Ascending aorta (tissue), 2 donors: ENCODE measurements around the gene HOXB13. TPM values are rescaled to one million over a fixed set of nuclear protein-coding genes. Genes with fewer than 3 reads are reported as not detected.

Source experiments
- DNase-seq, 2 donors: peaks; one replicate each; pipeline ENCODE4 v3.0.0-alpha.2; 2019; ENCODE audit warnings: low spot score in 2 of 2
- H3K27ac ChIP-seq, 2 donors: fragments of 200-600 bp; sonication (generic); one replicate each; pipeline ENCODE4 v1.5.1; 2016 to 2017; ENCODE audit warnings: mild to moderate bottlenecking in 1 of 2
- H3K27me3 ChIP-seq: fragments of 200-600 bp; sonication (generic); one replicate; pipeline ENCODE4 v1.5.1; 2017
- H3K36me3 ChIP-seq, 2 donors: fragments of 200-600 bp; sonication (generic); one replicate each; pipeline ENCODE4 v1.5.1; 2016
- H3K4me1 ChIP-seq, 2 donors: fragments of 200-600 bp; sonication (generic); one replicate each; pipeline ENCODE4 v1.5.1; 2016 to 2017; ENCODE audit warnings: mild to moderate bottlenecking in 1 of 2
- H3K4me3 ChIP-seq, 2 donors: fragments of 200-600 bp; sonication (generic); one replicate each; pipeline ENCODE4 v1.5.1; 2016 to 2017; ENCODE audit warnings: mild to moderate bottlenecking in 1 of 2
- H3K9me3 ChIP-seq, 2 donors: fragments of 200-600 bp; sonication (generic); one replicate each; pipeline ENCODE4 v1.5.1; 2016
- intact Hi-C: fragments of 100-400 bp; cut with DNase I; formaldehyde crosslinking; loops from one replicate; pipeline ENCODE4 v1.15.1; 2023
- total RNA-seq: library from RNA; depleted of rRNA; stranded (reverse); fragments of >200 nt; gene quantifications from one replicate; pipeline ENCODE4 v1.1.0, GENCODE V29; 2016
- TF ChIP-seq, protein P1 (sequence below), 3 experiments: fragments of 200-600 bp in 2 of 3; fragments of 450-650 bp in 1 of 3; sonication (generic) in 2 of 3; IDR thresholded peaks; one replicate each; pipeline ENCODE4 v1.5.1; 2016 to 2019; ENCODE audit warnings: antibody characterized with exemption in 3 of 3, mild to moderate bottlenecking in 1 of 3, moderate library complexity in 1 of 3

HOXB13 gene
- total RNA-seq, 1 donor from 2014 or later = not detected

DNA sequence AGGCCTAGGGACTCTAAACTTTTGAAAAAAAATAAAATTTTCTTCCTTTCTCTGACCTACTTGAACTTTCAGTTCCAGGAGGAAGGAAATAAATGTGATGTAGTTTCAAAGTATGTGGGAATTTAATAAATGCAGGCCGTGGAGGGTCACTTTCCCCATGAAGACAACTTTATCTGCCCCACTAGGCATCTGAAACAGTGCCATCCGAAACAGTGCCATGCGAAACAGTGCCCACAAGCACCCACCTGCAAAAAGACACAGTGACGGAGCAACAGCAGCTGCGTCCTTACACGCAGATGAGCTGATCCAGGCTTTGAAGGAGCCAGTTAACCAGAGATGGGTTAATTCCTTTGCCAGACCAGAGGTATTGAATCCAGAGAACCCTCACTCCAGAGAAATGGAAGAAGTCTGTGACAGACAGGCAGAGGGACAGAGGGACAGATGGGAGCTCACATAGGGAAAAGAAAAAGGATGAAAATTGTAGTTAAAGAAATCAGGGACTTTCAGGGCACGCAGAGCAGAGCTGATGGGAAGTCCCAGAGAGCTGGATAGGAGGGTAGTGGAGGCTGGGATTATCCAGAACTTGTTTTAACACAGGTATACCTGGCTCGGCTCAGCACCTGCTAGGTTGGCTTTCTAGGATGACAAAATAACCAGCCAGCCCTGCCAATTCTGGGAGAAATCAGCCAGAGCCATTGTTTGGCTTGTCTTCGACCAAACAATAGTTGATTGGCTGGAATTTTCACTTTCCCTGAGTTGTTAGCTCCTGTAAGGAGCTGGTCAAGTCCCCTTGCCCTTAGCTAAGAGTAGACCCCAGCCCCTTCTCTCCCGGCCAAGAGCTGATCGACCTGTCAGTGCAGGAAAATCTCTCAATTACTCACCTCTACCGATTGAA is 17.1 kb upstream of the HOXB13 start:
- Histone ChIP-seq H3K27ac (no peak overlapping the region), H3K9me3 (no peaks in the 10 kb centered on the region), H3K27me3 (peaks cover 44% of the 10 kb centered on the region), H3K36me3 (no peaks in the 10 kb centered on the region), H3K4me3 (no peak overlapping the region), H3K4me1 (no peaks in the 10 kb centered on the region)
- TF ChIP-seq, protein P1, sequence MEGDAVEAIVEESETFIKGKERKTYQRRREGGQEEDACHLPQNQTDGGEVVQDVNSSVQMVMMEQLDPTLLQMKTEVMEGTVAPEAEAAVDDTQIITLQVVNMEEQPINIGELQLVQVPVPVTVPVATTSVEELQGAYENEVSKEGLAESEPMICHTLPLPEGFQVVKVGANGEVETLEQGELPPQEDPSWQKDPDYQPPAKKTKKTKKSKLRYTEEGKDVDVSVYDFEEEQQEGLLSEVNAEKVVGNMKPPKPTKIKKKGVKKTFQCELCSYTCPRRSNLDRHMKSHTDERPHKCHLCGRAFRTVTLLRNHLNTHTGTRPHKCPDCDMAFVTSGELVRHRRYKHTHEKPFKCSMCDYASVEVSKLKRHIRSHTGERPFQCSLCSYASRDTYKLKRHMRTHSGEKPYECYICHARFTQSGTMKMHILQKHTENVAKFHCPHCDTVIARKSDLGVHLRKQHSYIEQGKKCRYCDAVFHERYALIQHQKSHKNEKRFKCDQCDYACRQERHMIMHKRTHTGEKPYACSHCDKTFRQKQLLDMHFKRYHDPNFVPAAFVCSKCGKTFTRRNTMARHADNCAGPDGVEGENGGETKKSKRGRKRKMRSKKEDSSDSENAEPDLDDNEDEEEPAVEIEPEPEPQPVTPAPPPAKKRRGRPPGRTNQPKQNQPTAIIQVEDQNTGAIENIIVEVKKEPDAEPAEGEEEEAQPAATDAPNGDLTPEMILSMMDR (IDR thresholded peaks at IDR 0.05) = no peak
- intact Hi-C loops = no loop called here
- DNase-seq = no peak

DNA sequence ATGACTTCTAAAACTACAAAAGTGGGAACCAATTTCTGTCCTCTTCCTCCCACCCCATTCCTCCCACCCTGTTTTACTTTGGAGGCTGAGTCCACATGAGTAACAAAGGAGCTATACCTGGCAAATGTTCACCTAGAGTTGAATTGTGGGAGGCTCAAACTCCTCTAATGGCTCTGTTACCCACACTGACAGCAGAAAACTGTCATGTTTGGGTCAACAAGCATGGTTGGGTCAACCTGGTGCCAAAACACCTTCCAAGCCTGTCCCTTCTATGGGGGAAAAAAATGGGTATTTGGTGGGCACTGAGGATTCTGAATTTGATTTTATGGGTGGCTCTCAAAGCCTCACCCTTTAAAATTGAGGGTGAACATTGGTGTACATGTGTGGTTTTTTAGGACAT is 12.0 kb upstream of the HOXB13 start:
- Histone ChIP-seq H3K27ac (no peak overlapping the region), H3K4me1 (no peaks in the 10 kb centered on the region), H3K36me3 (no peaks in the 10 kb centered on the region), H3K9me3 (no peaks in the 10 kb centered on the region), H3K27me3 (peaks cover 20% of the 10 kb centered on the region), H3K4me3 (no peak overlapping the region)
- intact Hi-C loops = no loop called here
- no peak for DNase-seq
- TF ChIP-seq, protein P1 (IDR thresholded peaks at IDR 0.05) = no peak

DNA sequence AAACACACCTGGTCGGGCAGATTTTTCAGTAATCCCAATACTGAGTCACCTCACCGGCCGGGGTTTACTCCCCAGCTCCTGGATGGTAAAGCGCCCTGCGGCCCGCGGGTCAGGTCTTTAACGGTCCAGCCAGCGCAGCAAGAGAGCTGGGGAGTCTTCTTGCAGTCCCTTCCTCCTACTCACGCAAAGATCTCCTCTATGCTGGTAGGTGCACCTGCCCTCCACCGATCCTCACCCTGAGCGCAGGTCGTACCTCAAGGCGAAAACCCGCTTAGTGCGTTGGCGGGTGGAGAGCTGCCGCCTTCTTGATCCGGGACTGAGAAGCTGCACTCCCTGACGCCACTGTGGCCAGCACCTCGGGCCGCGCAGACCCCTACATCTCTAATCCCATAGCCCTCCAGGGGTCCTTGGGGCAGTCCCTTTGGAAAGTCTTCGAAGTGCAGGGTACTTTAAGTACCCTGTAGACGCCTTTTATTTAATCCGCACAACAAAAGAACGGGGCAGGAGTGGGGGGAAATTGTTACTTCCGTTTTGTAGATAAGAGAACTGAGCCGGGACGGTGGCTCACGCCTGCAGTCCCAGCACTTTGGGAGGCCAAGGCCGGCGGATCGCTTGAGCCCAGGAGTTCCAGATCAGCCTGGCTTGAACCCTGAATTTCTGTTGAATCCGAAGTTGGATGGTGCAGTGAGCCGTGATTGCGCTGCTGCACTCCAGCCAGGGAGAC is 10.4 kb upstream of the HOXB13 start:
- Histone ChIP-seq H3K36me3 (no peaks in the 10 kb centered on the region), H3K27ac (no peak overlapping the region), H3K9me3 (no peaks in the 10 kb centered on the region), H3K27me3 (peaks cover 20% of the 10 kb centered on the region), H3K4me3 (no peak overlapping the region), H3K4me1 (no peaks in the 10 kb centered on the region)
- DNase-seq = no peak
- TF ChIP-seq, protein P1 (IDR thresholded peaks at IDR 0.05) = no peak
- intact Hi-C loops = no loop called here

DNA sequence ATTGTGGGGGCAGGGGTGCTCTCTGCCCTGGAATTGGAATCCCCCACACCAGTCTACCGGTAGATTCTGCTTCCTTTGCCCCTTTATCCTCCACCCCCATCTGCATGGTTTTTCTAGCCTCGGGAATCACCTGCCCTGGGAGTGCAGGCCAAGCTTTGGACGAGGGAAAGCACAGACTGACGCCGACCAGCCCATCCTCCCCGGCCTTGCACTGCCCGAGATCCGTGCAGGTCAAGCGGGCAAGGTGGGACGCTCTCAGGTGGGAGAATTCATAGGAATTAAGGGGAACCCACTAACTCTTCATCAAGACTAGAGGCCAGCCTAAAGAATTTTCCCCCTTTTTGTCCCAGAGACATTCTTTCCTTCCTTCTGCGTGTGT is 9.9 kb upstream of the HOXB13 start:
- intact Hi-C loops = no loop called here
- Histone ChIP-seq H3K4me1 (no peaks in the 10 kb centered on the region), H3K36me3 (no peaks in the 10 kb centered on the region), H3K27ac (no peak overlapping the region), H3K27me3 (peaks cover 20% of the 10 kb centered on the region), H3K4me3 (no peak overlapping the region), H3K9me3 (no peaks in the 10 kb centered on the region)
- DNase-seq = no peak
- TF ChIP-seq, protein P1 (IDR thresholded peaks at IDR 0.05) = no peak

DNA sequence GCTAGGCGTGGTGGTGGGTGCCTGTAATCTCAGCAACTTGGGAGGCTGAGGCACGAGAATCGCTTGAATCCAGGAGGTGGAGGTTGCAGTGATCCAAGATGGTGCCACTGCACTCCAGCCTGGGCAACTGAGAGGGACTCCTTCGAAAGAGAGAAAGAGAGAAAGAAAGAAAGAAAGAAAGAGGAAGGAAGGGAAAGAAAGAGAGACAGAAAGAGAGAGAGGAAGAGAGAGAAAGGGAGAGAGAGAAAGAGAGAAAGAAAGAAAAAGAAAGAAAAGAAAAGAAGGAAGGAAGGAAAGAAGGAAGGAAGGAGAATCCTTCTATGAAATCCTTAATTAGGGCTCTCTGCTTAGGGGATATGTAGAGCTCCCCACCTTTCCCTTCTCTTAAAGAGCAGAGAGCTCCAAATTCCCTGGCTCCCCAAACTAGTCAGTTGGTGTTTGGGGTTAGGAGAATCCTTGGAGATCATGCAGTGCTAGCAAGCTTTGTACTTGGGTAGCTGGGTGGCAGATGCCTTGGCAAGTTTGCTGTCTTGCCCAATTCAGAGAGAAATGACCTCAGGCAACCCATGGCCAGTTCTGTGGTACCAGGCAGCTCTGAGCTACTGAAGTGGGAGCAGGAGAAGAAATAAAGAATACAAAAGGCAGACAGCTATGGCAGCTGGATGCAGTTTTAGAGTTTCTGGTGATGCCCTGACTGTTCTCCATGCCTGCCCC is 8.9 kb upstream of the HOXB13 start:
- no peak for DNase-seq
- H3K4me1 ChIP-seq = no peaks in the 10 kb centered on the region
- no peak overlapping the region for H3K4me3 ChIP-seq
- H3K27me3 ChIP-seq = peaks cover 29% of the 10 kb centered on the region
- no peaks in the 10 kb centered on the region for H3K9me3 ChIP-seq
- intact Hi-C loops = no loop called here
- H3K27ac ChIP-seq = no peak overlapping the region
- H3K36me3 ChIP-seq = no peaks in the 10 kb centered on the region
- TF ChIP-seq, protein P1 (IDR thresholded peaks at IDR 0.05) = no peak
